ENCODE data around the gene GOLM1.

GOLM1 gene

GRCh38 chr9:86126998-86127972 lies 27.9 kb upstream of the GOLM1 start (continued):
- TF ChIP-seq ZNF362 (tag by site-specific recombination; IDR thresholded peaks at IDR 0.05) (no peak), ZNF133 (tag by site-specific recombination; IDR thresholded peaks at IDR 0.05) (no peak), ZNF2 (tag by site-specific recombination; IDR thresholded peaks at IDR 0.05) (0 out of 2 replicates have a peak, but pooled peaks have one; percentile 62), ZFP37 (tag by site-specific recombination; IDR thresholded peaks at IDR 0.05) (no peak), ZFP69B (tag by site-specific recombination; IDR thresholded peaks at IDR 0.05) (peak; percentile 69), GFI1B (tag by site-specific recombination; IDR thresholded peaks at IDR 0.05) (peak; percentile 90), ZNF449 (tag by site-specific recombination; IDR thresholded peaks at IDR 0.05) (no peak), ZBTB48 (tag by site-specific recombination; IDR thresholded peaks at IDR 0.05) (peak; percentile 75), KLF9 (tag by site-specific recombination; IDR thresholded peaks at IDR 0.05; ENCODE audit: low read depth) (peak; percentile 88), ZNF792 (tag by site-specific recombination; IDR thresholded peaks at IDR 0.05) (no peak), ZNF112 (tag by site-specific recombination; IDR thresholded peaks at IDR 0.05) (no peak), ZNF366 (tag by site-specific recombination; conservative IDR thresholded peaks at IDR 0.05) (0 out of 2 replicates have a peak, but pooled peaks have one; percentile 52), ZNF292 (tag by site-specific recombination; IDR thresholded peaks at IDR 0.05; ENCODE audit: borderline replicate concordance, low read depth) (no peak), ZBTB20 (tag by site-specific recombination; IDR thresholded peaks at IDR 0.05) (peak; percentile 21; the same call in 1 of the 2 replicates), MZF1 (tag by site-specific recombination; IDR thresholded peaks at IDR 0.05; ENCODE audit: borderline replicate concordance) (peak; percentile 50; the same call in 1 of the 2 replicates), ZNF704 (tag by site-specific recombination; IDR thresholded peaks at IDR 0.05) (no peak), ZNF501 (tag by site-specific recombination; IDR thresholded peaks at IDR 0.05) (no peak), YY1 (tag by site-specific recombination; IDR thresholded peaks at IDR 0.05) (no peak), ZSCAN23 (tag by site-specific recombination; IDR thresholded peaks at IDR 0.05) (no peak), ZBTB49 (tag by site-specific recombination; IDR thresholded peaks at IDR 0.05; ENCODE audit: low read depth) (no peak), ZNF398 (tag by site-specific recombination; IDR thresholded peaks at IDR 0.05) (no peak), ZNF24 (tag by site-specific recombination; IDR thresholded peaks at IDR 0.05) (no peak), ZNF571 (tag by site-specific recombination; IDR thresholded peaks at IDR 0.05) (no peak), ZNF433 (tag by site-specific recombination; IDR thresholded peaks at IDR 0.05; ENCODE audit: low read depth) (no peak), ZNF555 (tag by site-specific recombination; conservative IDR thresholded peaks at IDR 0.05) (no peak), ZBTB10 (tag by site-specific recombination; IDR thresholded peaks at IDR 0.05) (no peak), ZNF701 (tag by site-specific recombination; IDR thresholded peaks at IDR 0.05) (no peak), ZNF610 (tag by site-specific recombination; IDR thresholded peaks at IDR 0.05; ENCODE audit: borderline replicate concordance) (no peak), ZSCAN30 (tag by site-specific recombination; IDR thresholded peaks at IDR 0.05) (0 out of 2 replicates have a peak, but pooled peaks have one; percentile 9)

Measured in HEK293 (cell line).